HG03565 (cell line): ENCODE results near the gene KRTAP5-2.
"Not testable (repeated sequence)": the region's sequence is repeated elsewhere in the genome, so short reads cannot be mapped to it uniquely, and the experiment has no call there.

ENCODE experiments used
- ATAC-seq: cut with Tn5 transposase; IDR thresholded peaks from one replicate; pipeline ENCODE4 v1.9.1; 2021; ENCODE audit warnings: mild to moderate bottlenecking, moderate library complexity; ENCODE audit not compliant: unreplicated experiment

Gene KRTAP5-2, protein sequence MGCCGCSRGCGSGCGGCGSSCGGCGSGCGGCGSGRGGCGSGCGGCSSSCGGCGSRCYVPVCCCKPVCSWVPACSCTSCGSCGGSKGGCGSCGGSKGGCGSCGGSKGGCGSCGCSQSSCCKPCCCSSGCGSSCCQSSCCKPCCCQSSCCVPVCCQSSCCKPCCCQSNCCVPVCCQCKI

DNA sequence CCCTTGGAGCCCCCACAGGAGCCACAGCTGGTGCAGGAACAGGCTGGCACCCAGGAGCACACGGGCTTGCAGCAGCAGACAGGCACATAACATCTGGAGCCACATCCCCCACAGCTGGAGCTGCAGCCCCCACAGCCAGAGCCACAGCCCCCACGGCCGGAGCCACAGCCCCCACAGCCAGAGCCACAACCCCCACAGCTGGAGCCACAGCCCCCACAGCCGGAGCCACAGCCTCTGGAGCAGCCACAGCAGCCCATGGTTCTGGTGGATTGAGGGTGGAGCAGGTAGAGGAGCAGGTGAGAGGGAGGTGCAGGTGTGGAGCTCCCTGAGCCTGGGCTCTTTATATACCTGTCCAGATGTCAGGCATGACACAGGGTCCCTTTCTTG is at the start of gene KRTAP5-2:
Gene KRTAP5-2 (minus strand): TSS at position 301 of the 387 bp plus-strand sequence. CDS start 44 bp downstream, at position 257.
- no peak for ATAC-seq

DNA sequence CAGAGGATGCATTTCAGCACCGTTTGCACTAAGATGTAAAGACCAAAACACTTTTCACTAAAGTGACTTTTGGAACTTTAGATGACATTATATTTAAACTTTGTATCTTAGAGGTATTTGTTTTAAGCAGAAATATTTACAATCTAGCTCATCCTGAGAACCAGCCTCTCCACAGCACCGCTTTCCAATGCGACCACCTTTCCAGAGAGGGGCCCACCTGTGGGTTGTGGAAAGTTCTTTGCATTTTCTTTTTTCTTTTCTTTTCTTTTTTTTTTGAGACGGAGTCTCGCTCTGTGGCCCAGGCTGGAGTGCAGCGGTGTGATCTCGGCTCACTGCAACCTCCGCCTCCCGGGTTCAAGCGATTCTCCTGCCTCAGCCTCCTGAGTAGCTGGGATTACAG is 48.4 kb upstream of the KRTAP5-2 start:
- not testable (repeated sequence) for ATAC-seq

DNA sequence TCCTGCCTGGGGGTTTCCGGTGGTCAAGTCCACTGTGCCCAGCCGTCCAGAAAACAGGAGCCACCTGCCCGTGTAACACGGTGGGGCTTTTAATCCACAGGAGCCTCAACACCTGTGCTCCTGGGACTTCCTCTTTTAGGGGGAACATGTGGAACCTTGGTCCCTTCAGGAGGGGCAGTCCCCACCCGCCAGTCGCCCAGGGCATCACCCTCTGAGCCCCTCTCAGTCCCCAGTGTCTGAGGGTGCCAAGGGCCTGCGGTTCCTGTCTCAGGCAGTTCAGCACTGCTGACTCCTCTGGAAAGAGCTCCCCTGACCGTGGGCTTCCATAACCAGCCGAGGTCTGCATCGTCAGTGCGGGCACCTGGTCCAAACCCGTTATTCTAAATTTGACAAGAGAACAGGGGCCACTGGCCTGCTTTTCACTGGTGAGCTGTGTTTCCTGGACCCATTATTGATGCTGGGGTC is 47.3 kb upstream of the KRTAP5-2 start:
- ATAC-seq, result no peak

DNA sequence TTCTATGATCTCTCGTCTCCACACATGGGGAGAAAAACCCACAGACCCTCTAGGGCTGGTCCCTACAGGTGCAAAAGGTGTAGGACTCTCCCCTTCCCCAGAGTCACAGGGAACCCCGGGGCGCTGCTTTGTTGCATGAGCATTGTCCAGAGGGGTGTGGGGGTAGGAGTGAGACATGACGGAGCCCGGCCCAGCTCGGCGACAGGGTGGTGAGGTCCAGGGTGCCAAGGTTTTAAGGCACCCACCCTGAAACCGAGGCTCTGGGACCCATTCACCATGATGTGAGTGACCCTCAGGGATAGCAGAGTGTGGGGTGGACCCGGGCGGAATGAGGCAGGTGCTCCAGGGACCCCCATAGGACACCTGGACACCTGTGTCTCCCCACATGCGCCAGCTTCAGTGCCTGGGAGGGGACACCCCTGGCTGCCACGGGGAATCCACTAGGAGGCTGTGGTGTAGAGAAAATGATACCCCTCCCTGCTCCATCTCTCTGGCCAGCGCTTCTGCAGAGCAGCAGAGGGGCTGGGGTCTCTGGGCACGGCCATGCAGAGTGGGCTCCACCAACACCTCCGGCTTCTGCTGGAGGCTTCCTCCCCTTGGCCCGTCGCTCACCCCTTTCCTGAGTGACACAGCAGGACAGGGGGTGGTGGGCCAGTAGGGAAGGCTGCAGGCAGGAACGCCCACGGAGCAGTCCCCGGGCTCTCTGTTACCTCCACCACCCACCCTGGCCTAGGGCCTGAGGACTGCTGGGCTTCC is 46.7 kb upstream of the KRTAP5-2 start:
- no peak for ATAC-seq

DNA sequence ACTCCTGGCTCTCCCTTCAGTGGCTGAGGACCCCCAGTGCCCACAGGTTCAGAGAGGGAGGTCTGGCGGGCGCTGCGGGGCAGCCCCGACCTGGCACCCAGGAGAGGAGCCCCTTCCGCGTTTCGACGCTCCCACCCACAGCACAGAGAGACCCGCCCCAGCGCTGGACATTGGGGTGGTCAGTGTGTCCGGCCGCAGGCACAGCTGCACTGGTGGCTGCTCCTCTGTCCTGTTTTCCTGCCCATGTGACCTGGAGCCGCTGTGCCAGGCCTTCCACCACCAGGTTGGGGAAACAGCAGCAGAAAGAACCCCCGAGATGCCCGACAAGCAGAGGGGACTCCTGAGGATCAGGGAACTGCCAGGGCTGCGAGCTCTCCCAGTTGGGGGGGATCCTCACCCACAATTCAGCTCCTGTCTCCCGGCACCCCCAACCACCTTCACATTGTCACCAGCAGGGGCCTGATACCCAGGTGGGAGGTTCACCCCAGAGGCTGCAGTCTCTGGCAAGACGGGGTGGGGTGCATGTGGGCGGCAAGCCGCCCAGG is 45.1 kb upstream of the KRTAP5-2 start:
- no peak for ATAC-seq

DNA sequence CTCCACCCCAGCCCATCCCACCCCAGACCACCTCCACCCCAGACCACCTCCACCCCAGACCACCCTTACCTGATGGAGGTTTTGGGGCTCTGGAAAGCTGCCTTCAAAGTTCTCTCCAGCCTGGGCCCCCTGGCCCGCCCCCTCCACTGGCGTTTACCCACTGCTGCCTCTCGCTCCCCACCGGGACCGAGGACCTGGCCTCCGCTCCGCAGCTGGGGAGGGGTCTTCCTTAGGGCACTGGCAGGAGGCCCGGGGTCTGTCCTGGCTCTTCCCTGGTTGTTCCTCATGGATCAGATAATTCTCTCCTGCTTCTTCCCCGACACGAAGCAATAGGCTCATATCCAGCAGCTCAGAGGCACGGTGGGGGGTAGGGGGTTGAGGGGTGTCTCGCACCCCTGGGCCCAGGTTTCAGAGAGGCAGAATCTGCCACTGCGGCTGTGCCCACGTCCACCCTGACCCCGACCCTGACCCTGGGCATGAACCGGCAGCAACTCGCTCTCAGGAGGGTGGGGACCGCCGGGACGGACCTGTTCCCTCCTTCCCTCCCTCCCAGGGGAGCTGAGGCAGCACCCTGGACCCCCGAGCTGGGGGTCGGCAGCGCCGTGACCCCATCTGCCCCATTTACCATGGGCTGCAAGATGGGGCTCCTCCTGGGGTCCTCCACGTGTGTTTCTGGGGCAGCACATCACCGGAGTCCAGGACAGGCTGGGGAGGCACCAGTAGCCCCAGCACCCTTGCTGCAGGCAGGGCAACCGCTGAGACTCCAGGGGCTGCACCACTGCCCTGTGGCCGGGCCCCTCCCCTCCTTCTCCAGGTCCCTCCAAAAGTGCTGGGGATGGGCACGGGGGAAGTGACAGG is 44.4 kb upstream of the KRTAP5-2 start:
- no peak for ATAC-seq

DNA sequence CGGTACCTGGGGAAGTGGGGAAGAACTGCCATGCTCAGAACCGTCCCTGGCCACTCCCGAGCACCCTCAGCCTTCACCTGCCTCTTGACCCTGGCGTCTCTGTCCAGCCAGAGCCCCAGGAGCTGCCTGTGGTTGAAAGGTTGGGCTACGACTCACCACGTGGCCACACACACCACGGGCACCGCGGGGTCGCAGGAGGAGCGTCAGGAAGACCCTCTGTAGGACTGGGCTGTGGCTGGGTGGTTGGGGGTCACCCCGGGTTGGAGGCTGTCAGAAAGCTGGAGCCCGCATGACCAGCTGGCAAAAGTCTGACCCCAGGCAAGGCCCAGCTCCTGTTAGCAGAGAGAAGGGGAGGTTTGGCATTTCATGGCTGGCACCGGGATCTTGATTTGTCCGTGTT is 43.0 kb upstream of the KRTAP5-2 start:
- ATAC-seq, result no peak

DNA sequence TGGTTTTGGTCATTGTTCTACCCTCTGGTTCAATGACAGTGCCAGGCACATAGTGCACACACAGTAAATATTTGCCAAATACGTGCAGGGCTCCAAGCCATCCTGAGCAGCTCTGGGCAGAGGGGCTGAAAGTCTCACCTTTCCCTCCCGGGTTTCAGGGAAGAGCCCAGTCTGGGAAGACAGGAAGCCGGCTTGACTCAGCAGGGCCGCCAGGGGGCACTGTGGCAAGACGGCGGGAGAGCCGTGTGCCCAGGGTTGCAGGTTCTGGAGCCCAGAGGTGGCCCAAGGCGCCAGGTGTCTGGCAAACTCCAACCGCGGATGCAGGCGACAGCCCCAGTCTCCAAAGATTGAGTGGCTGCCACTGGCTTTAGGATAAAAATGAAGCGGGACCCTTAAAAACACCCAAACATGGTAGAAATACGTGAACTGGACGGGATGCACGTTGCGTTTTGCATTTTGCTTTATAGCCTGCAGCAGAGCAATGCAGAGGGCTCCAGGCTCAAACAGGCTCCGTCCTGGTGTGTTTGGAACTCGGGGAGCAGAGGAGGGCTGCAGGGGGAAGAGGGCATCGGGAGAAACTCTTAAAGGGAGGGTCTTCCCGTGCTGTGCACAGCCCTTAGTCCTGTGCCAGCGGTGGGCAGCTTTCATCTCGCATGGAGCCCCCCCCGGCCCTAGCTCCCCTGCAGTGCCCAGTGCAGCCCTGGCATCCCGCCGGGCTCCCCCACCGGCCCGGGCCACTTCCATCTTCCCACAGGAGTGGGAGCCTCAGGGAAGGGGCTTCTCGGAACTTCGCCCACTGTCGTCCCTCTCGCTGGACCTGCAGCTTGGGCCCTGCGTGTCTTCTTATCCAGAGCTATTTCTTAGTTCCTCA is 42.2 kb upstream of the KRTAP5-2 start:
- no peak for ATAC-seq

DNA sequence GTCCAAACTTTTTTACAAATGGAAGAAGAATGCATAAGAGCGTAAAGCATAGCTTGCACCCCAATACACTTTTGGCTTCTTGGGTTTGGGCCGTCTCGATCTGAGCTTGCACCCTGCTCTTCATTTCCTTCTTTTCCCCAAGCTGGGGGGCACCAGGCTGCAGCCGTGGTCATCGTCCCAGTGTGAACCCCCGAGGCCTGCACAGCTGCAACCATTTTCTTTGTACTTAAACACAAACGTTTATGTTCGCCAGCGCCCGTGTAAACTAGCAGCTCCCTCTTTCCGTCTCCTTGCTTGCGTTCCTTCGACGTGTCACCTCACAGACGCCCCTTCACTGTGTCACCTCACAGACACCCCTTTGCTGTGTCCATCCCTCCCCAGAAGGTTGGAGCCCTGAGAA is 41.6 kb upstream of the KRTAP5-2 start:
- ATAC-seq, result no peak

DNA sequence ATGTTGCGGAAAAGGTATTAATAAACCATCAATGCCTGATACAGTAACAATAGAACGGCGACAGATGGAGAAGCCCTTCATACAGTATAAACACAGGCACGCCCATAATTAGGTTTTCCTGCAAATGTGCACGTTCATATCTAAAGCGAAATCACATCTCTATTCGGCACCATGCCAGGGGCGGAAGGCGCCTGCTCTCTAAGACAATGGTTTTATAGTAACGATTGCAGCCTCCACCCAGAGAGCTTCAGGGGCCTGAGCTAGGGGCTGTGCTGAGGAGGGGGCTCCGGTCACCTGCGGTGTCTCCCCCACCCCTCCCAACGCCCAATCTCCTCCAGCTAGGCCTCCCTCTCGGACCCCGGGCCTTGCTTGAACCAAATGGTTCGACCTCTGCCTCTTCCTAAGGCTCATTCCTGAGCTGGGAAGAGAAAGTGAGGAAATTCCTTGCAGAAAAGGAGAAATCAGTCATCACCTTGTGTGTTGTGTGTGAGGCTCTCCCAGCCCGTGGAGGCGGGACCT is 41.1 kb upstream of the KRTAP5-2 start:
- ATAC-seq, result no peak

DNA sequence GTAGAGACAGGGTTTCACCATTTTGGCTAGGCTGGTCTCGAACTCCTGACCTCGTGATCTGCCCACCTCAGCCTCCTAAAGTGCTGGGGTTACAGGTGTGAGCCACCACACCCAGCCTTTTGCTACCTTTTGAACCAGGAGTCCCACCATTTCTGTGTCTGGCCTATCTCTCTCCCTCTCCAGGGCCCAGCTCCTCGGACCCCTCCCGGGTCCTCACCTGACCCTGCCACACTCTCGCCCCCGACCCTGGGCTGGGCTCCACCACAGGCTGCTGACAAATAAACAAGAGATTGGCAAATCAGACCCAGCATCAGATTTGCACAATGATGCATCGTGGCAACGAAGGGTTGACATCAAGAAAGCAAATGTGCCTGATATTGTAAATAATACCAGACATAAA is 40.2 kb upstream of the KRTAP5-2 start:
- no peak for ATAC-seq

DNA sequence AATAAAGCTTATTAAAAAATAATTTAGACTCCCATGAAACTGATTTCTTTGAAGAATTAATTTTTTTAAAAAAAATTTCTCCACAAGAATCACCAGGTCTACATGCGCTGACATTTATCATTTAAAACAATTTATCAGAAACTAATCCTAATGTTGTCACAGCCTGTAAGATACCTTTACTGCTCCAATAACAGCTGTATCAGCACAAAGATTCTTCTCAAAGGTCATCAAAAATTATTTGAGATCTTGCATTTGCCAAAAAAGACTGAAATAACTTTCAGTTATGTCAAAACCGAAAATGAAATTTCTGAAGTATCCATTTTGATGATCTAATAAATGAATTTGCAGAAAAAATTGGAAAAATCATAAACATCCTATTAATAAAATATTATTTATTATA is 39.5 kb upstream of the KRTAP5-2 start:
- ATAC-seq, result no peak

DNA sequence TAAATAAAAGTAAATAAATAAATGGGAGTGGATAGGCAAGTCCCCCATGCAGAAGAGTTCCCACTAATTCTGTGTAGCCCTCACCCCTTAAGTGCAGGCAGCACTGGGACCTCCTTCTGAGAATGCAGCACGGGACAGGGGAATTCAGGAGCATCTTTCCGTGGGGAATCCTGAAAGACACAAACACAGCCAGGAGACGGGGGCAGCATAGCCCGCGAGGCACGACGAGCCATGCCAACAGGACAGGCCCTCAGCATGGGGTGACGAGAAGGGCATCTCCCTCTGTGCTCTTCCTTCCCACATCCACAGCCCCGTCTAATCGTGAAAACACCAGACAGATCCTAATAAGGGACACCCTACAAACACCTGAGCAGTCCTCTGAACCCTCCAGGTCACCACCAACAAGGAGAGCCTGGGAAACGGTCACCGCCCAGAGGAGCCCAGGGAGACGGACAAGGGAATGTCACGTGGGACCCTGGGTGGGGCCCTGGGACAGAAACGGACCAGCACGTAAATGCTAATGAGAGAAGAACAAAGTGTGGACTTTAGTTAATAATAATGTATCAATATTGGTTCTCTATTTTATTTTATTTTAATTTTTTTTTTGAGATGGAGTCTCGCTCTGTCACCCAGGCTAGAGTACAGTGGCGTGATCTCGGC is 38.3 kb upstream of the KRTAP5-2 start:
- no peak for ATAC-seq

DNA sequence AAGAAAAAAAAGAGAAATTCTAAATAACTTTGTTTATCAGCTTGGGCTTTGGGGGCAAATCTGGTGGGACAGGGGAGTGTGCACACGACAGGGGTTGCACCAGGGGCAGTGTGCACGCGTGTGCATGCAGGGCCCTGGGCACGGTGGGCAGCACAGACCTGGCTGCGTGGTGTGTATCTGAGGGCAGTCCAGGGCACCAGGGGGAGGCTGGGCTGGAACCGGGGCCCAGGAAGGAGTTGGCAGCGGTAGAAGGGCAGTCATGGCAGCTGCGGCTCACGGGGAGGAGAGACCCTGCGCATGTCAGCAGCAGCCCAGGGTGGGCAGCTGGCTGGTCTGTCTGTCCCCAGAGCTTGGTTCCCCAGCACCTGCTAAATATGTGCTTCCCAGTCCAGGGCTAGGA is 35.8 kb upstream of the KRTAP5-2 start:
- ATAC-seq, result no peak

DNA sequence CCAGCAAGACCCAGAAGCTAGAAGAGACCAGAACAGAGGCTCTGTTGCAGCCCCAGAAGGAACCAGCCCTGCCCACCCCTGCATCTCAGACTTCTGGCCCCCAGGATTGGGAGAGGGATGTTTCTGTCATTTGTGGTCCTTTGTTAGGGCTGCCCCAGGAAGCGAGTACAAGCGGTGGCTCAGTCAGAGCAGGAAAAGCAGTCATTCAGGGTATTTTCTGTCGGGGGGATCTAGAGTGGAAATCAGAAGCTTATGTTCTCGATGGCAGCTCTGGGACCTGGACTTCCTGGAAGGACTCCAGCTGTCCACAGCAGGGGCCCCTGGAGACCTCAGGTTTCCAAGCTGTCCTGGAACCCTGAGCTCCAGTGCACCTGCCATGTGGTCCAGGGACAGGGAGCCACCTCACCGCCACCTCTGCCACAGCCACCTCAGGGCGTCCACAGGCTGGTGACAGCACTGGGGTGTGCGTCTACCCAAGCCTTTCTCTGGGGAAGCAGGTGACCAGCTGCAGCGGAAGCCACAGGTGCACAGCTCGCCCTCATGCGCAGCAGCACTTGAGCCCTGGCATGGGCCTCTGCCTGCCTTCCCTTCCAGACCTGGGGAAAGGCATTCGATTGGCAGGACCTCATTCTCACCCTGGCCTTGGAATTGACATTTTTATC is 34.1 kb upstream of the KRTAP5-2 start:
- ATAC-seq, result no peak

DNA sequence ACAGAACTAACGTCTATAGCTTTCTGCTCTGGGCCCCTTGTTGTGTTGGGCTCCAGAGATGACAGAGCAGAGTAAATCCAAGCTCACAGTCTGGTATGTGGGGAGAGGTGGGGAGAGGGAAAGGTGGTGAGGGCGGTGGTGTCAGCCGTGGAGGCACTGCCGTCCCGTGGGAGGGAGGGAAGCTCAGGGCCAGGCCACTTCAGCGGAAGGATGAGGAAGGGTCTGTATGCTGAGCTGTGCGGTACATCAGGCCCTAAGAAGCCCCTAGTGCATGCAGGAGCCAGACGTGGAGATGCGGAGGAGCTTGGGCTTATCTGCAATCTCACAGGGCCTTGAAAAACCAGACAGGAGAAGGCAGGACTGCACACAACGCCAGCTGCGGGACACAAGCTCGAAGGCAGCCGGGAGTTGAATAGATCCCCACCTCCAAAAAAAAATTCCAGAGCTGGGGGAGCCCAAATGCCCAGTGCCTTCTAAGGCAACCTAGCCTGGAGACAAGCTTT is 33.0 kb upstream of the KRTAP5-2 start:
- no peak for ATAC-seq

DNA sequence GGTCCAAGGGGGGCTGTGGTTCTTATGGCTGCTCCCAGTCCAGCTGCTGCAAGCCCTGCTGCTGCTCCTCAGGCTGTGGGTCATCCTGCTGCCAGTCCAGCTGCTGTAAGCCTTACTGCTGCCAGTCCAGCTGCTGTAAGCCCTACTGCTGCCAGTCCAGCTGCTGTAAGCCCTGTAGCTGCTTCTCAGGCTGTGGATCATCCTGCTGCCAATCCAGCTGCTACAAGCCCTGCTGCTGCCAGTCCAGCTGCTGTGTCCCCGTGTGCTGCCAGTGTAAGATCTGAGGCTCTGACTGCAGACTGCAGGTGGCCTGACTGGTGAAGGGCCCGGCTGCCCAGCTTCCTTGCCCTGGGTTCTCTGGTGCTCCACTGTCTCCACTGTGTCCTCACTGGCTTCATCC is 32.2 kb upstream of the KRTAP5-2 start:
- no peak for ATAC-seq

DNA sequence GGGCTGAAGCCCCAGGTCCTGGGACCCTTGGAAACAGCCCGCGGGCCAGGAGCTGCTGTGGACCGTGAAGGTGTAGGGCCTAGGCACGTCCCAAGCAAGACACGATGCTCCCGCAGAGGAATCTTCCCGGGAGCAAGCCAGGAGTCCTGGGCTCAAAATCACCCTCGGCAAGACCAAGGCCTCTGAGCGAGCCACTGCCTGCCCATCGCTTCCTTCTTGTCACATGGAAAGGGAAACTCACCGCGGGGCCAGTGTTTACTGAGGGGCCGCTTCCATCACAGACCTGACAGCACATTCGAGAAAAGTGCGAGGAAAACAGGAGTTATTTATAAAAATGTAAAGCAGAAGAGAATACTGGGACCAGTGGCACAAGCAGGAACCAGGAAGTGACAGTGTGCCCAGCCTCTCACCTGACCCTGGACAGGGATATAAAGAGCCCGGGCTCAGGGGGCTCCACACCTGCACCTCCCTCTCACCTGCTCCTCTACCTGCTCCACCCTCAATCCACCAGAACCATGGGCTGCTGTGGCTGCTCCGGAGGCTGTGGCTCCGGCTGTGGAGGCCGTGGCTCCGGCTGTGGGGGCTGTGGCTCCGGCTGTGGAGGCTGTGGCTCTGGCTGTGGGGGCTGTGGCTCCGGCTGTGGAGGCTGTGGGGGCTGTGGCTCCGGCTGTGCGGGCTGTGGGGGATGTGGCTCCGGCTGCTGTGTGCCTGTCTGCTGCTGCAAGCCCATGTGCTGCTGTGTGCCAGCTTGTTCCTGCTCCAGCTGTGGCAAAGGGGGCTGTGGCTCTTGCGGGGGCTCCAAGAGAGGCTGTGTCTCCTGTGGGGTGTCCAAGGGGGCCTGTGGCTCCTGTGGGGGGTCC is 31.5 kb upstream of the KRTAP5-2 start, which contains the start of gene KRTAP5-5:
Gene KRTAP5-5 (plus strand): TSS at position 450 of the 860 bp plus-strand sequence. CDS start 66 bp downstream, at position 516.
- ATAC-seq, result no peak
